Breast epithelium (tissue), 4 donors: ENCODE measurements around the gene H2BK1. TPM values are rescaled to one million over a fixed set of nuclear protein-coding genes. Genes with fewer than 3 reads are reported as not detected.
A peak's percentile ranks its signal among the peaks of the same experiment; 100 is the strongest.

Experiments used
- DNase-seq, 2 donors: peaks; one replicate each; pipeline ENCODE4 v3.0.0-alpha.2; 2019; ENCODE audit warnings: low spot score in 2 of 2
- H3K27ac ChIP-seq, 2 donors: fragments of 200-600 bp; sonication (generic) in 1 of 2; one replicate each; pipeline ENCODE4 v1.5.1; 2016 to 2019; ENCODE audit warnings: mild to moderate bottlenecking in 1 of 2
- H3K27me3 ChIP-seq, 2 donors: fragments of 200-600 bp; sonication (generic) in 1 of 2; one replicate each; pipeline versions ENCODE4 v1.5.1 to v1.6.0; 2017 to 2019; ENCODE audit warnings: control low read depth in 1 of 2, mild to moderate bottlenecking in 1 of 2
- H3K36me3 ChIP-seq: fragments of 200-600 bp; one replicate; pipeline ENCODE4 v1.5.1; 2019
- H3K4me1 ChIP-seq, 2 donors: fragments of 200-600 bp; sonication (generic); one replicate each; pipeline ENCODE4 v1.5.1; 2016 to 2019; ENCODE audit warnings: control low read depth in 1 of 2
- H3K4me3 ChIP-seq, 3 donors: fragments of 200-600 bp; sonication (generic); 1 replicate in 2 of 3; 2 replicates in 1 of 3; pipeline ENCODE4 v1.5.1; 2016 to 2019; ENCODE audit warnings: mild to moderate bottlenecking in 3 of 3, moderate library complexity in 2 of 3
- H3K9me3 ChIP-seq, 2 donors: fragments of 200-600 bp; sonication (generic) in 1 of 2; one replicate each; pipeline ENCODE4 v1.5.1; 2016 to 2019; ENCODE audit warnings: control low read depth in 1 of 2
- CTCF ChIP-seq, 3 donors: fragments of 450-650 bp; IDR thresholded peaks; one replicate each; pipeline ENCODE4 v1.5.1; 2016 to 2017; ENCODE audit warnings: antibody characterized with exemption in 3 of 3, mild to moderate bottlenecking in 3 of 3, moderate library complexity in 3 of 3
- POLR2A ChIP-seq: fragments of 450-650 bp; IDR thresholded peaks from one replicate; pipeline ENCODE4 v1.6.1; 2016; ENCODE audit warnings: antibody characterized with exemption, mild to moderate bottlenecking, moderate library complexity
- POLR2AphosphoS5 ChIP-seq, 3 donors: sonication (generic); formaldehyde crosslinking; IDR thresholded peaks; one replicate each; pipeline ENCODE4 v1.6.1; 2017; ENCODE audit warnings: antibody characterized with exemption in 3 of 3
- intact Hi-C: fragments of 100-400 bp; cut with DNase I; formaldehyde crosslinking; loops from one replicate; pipeline ENCODE4 v1.15.1; 2023; ENCODE audit warnings: low total_unique reads
- total RNA-seq, 3 donors: library from RNA; depleted of rRNA; stranded (reverse); fragments of >200 nt; gene quantifications; one replicate each; pipeline ENCODE4 v1.1.0, GENCODE V29; 2016

H2BK1 gene
- total RNA-seq, 3 donors from 2014 or later, result not detected

- Histone ChIP-seq H3K9me3 (no peaks in the 10 kb centered on the region), H3K27me3 (no peaks in the 10 kb centered on the region), H3K27ac (peak overlapping the region; percentile 84 to 94), H3K4me1 (peaks cover 9 to 21% of the 10 kb centered on the region in 2 donors), H3K36me3 (no peaks in the 10 kb centered on the region), H3K4me3 (peak overlapping the region; percentile 58 to 86 (median 68))
- DNase-seq, result no peak
- TF ChIP-seq CTCF (IDR thresholded peaks at IDR 0.05) (no peak), POLR2AphosphoS5 (IDR thresholded peaks at IDR 0.05) (no peak), POLR2A (no peak)
- intact Hi-C loops, result loop anchor here (2.0 kb wide), 1 partner anchor 65 kb away; no protein-coding TSS in a partner anchor
These were observed 37.5 kb upstream of the H2BK1 start for GRCh38 chr7:151247611-151248345.

GRCh38 chr7:151246851-151247580 lies 36.7 kb upstream of the H2BK1 start:
- peak overlapping the region; percentile 84 to 94 for H3K27ac ChIP-seq

GRCh38 chr7:151246102-151246850 lies 36.0 kb upstream of the H2BK1 start:
- no peaks in the 10 kb centered on the region for H3K9me3 ChIP-seq
- peaks cover 9 to 21% of the 10 kb centered on the region in 2 donors for H3K4me1 ChIP-seq
- DNase-seq, result no peak
- no peaks in the 10 kb centered on the region for H3K36me3 ChIP-seq
- intact Hi-C loops, result loop anchor here (2.0 kb wide), 1 partner anchor 67 kb away; no protein-coding TSS in a partner anchor
- H3K27me3 ChIP-seq, result no peaks in the 10 kb centered on the region
- TF ChIP-seq CTCF (IDR thresholded peaks at IDR 0.05), result no peak
- TF ChIP-seq POLR2A, result no peak
- no peak for TF ChIP-seq POLR2AphosphoS5 (IDR thresholded peaks at IDR 0.05)
- peak overlapping the region in 1 of 2 donors; percentile 94 for H3K27ac ChIP-seq
- peak overlapping the region; percentile 24 to 70 (median 46) for H3K4me3 ChIP-seq

More at GRCh38 chr7:151246851-151247580, 36.7 kb upstream of the H2BK1 start:
- Histone ChIP-seq H3K27me3 (no peaks in the 10 kb centered on the region), H3K9me3 (no peaks in the 10 kb centered on the region), H3K36me3 (no peaks in the 10 kb centered on the region), H3K4me1 (peaks cover 9 to 21% of the 10 kb centered on the region in 2 donors), H3K4me3 (peak overlapping the region; percentile 58 to 86 (median 68))
- no peak for DNase-seq
- TF ChIP-seq POLR2A, result no peak
- no peak for TF ChIP-seq POLR2AphosphoS5 (IDR thresholded peaks at IDR 0.05)
- TF ChIP-seq CTCF (IDR thresholded peaks at IDR 0.05), result no peak
- intact Hi-C loops, result loop anchor here (2.0 kb wide), 1 partner anchor 66 kb away; no protein-coding TSS in a partner anchor

GRCh38 chr7:151245360-151246101 lies 35.2 kb upstream of the H2BK1 start:
- Histone ChIP-seq H3K9me3 (no peaks in the 10 kb centered on the region), H3K36me3 (no peaks in the 10 kb centered on the region), H3K27ac (peak overlapping the region in 1 of 2 donors; percentile 34), H3K4me3 (peak overlapping the region; percentile 24 to 70 (median 46)), H3K27me3 (no peaks in the 10 kb centered on the region), H3K4me1 (peaks cover 9 to 21% of the 10 kb centered on the region in 2 donors)
- intact Hi-C loops, result loop anchor here (2.0 kb wide), 1 partner anchor 67 kb away; no protein-coding TSS in a partner anchor
- DNase-seq, result no peak
- TF ChIP-seq CTCF (IDR thresholded peaks at IDR 0.05) (peak in 1 of 3 donors; percentile 20), POLR2A (no peak), POLR2AphosphoS5 (IDR thresholded peaks at IDR 0.05) (no peak)
